Keratinocyte (primary cell): ENCODE data around the gene LSM10. TPM values are rescaled to one million over a fixed set of nuclear protein-coding genes. Genes with fewer than 3 reads are reported as not detected.

ENCODE experiments used
- DNase-seq: peaks from one replicate; pipeline ENCODE4 v3.0.0-alpha.2; 2011; ENCODE audit warnings: low read depth, missing footprints, low spot score
- FAIRE-seq: peaks from 2 replicates; lab custom pipeline; 2011; peaks lifted over from hg19 to GRCh38; lab: Jason Lieb, UNC
- H2AFZ ChIP-seq: 2 replicates; pipeline ENCODE4 v1.6.0; 2012; ENCODE audit warnings: low read length, control low read depth, inconsistent platforms; ENCODE audit not compliant: control insufficient read depth
- H3K27ac ChIP-seq: 2 replicates; pipeline ENCODE4 v1.5.1; 2011; ENCODE audit warnings: low read length; ENCODE audit not compliant: control insufficient read depth, insufficient read depth
- H3K27me3 ChIP-seq: 3 replicates; pipeline ENCODE4 v1.6.0; 2011; ENCODE audit warnings: low read length; ENCODE audit not compliant: control insufficient read depth, insufficient read depth; ENCODE audit errors: extremely low read depth
- H3K36me3 ChIP-seq, 2 experiments: 2 replicates in 1 of 2; 3 replicates in 1 of 2; pipeline ENCODE4 v1.5.1; 2011; ENCODE audit warnings: low read length in 2 of 2, mild to moderate bottlenecking in 1 of 2; ENCODE audit not compliant: control insufficient read depth in 2 of 2, insufficient read depth in 2 of 2; ENCODE audit errors: extremely low read depth in 1 of 2
- H3K4me1 ChIP-seq: 3 replicates; pipeline ENCODE4 v1.5.1; 2011; ENCODE audit warnings: low read length; ENCODE audit not compliant: control insufficient read depth, insufficient read depth; ENCODE audit errors: extremely low read depth
- H3K4me2 ChIP-seq: 3 replicates; pipeline ENCODE4 v1.6.0; 2011; ENCODE audit warnings: low read depth, low read length; ENCODE audit not compliant: control insufficient read depth, insufficient read depth; ENCODE audit errors: extremely low read depth
- H3K4me3 ChIP-seq, 3 experiments: fragments of 200-600 bp in 1 of 3; sonication (generic) in 1 of 3; 2 replicates in 2 of 3; 3 replicates in 1 of 3; pipeline ENCODE4 v1.5.1; 2011 to 2016; ENCODE audit warnings: low read length in 3 of 3, mild to moderate bottlenecking in 3 of 3, control low read depth in 2 of 3, inconsistent platforms in 1 of 3, low read depth in 1 of 3, mixed read lengths in 1 of 3, mixed run types in 1 of 3, moderate library complexity in 1 of 3; ENCODE audit not compliant: control insufficient read depth in 2 of 3, insufficient read depth in 2 of 3; ENCODE audit errors: extremely low read depth in 1 of 3
- H3K79me2 ChIP-seq: 2 replicates; pipeline ENCODE4 v1.6.0; 2012; ENCODE audit warnings: low read length; ENCODE audit not compliant: control insufficient read depth, insufficient read depth
- H3K9ac ChIP-seq: 3 replicates; pipeline ENCODE4 v1.6.0; 2011; ENCODE audit warnings: low read length; ENCODE audit not compliant: control insufficient read depth, insufficient read depth; ENCODE audit errors: extremely low read depth
- H3K9me1 ChIP-seq: 3 replicates; pipeline ENCODE4 v1.6.0; 2011; ENCODE audit warnings: low read length; ENCODE audit not compliant: control insufficient read depth, insufficient read depth; ENCODE audit errors: extremely low read depth
- H3K9me3 ChIP-seq: 2 replicates; pipeline ENCODE4 v1.5.1; 2012; ENCODE audit warnings: low read depth, low read length; ENCODE audit not compliant: control insufficient read depth
- H4K20me1 ChIP-seq: 3 replicates; pipeline ENCODE4 v1.6.0; 2011; ENCODE audit warnings: low read length; ENCODE audit not compliant: control insufficient read depth, insufficient read depth; ENCODE audit errors: extremely low read depth
- CTCF ChIP-seq, 3 experiments: IDR thresholded peaks in 1 of 3; conservative IDR thresholded peaks in 1 of 3; optimal IDR thresholded peaks in 1 of 3; 2 replicates in 2 of 3; 3 replicates in 1 of 3; pipeline versions ENCODE3 to v1.5.1; 2011; ENCODE audit warnings: low read length in 3 of 3, mild to moderate bottlenecking in 3 of 3, moderate library complexity in 2 of 3, control low read depth in 1 of 3, inconsistent platforms in 1 of 3; ENCODE audit not compliant: insufficient read depth in 2 of 3; ENCODE audit errors: extremely low read depth in 1 of 3
- EZH2 ChIP-seq: IDR thresholded peaks from one replicate; pipeline ENCODE4 v1.6.1; 2012; ENCODE audit warnings: inconsistent platforms, mild to moderate bottlenecking, low read length, moderate library complexity
- dilution Hi-C: fragments of 300-500 bp; cut with MboI; formaldehyde crosslinking; loops from one replicate; pipeline ENCODE4 v1.7.0; 2020; ENCODE audit warnings: low sequenced_read_pairs; ENCODE audit not compliant: extremely low pct_ligation_motif_present
- polyA plus RNA-seq, 5 experiments: library from polyadenylated mRNA; depleted of rRNA in 3 of 5; stranded (reverse) in 3 of 5; stranded (forward) in 1 of 5; unstranded in 1 of 5; fragments of >200 nt; gene quantifications; 1 replicate in 1 of 5; 2 replicates in 3 of 5; 3 replicates in 1 of 5; pipeline versions ENCODE4 v1.2.1 to v1.2.3, GENCODE V29; 2011 to 2012; ENCODE audit warnings: missing spikeins in 2 of 5, low read depth in 1 of 5, low replicate concordance in 1 of 5

Gene LSM10
- polyA plus RNA-seq, 1 donor (not counting 4 experiments of a cell fraction or from before 2014, with no cell fraction given): 45.3 TPM

DNA sequence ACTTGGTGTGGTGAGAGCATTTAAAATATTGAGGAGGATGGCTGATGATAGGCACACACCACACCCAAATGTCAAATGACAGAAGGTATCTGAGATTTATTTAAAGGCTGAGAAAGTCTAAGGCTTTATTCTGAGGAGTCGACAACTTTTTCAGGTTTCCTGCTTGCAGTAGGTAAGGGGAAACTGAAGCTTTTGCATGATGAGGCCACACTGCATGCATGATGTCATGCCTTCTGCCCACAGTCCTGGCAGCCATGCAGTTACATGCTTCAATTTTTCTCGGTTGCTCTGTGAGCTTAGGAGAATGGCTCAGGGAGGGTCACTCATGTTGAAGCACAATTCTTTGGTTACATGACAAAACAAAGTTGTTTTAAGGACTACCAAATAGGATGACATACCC, 45.6 kb upstream of the LSM10 start:
- dilution Hi-C loops: no loop called here
- TF ChIP-seq CTCF (optimal IDR thresholded peaks at IDR 0.05 in 1 of 3, IDR thresholded peaks at IDR 0.05 in 1 of 3, conservative IDR thresholded peaks at IDR 0.05 in 1 of 3; ENCODE audit: extremely low read depth in 1 of 3, insufficient read depth in 2 of 3, low read length in 3 of 3) (no peak), EZH2 (no peak)
- no peak for FAIRE-seq
- Histone ChIP-seq H3K4me1 (peaks cover under 1% of the 10 kb centered on the region), H3K9ac (no peak overlapping the region), H3K79me2 (no peaks in the 10 kb centered on the region), H3K36me3 (no peaks in the 10 kb centered on the region), H3K9me1 (no peaks in the 10 kb centered on the region), H3K4me2 (no peak overlapping the region), H3K9me3 (no peaks in the 10 kb centered on the region), H2AFZ (no peak overlapping the region), H4K20me1 (no peaks in the 10 kb centered on the region), H3K27me3 (no peaks in the 10 kb centered on the region), H3K27ac (no peak overlapping the region), H3K4me3 (no peak overlapping the region)
- DNase-seq: no peak

DNA sequence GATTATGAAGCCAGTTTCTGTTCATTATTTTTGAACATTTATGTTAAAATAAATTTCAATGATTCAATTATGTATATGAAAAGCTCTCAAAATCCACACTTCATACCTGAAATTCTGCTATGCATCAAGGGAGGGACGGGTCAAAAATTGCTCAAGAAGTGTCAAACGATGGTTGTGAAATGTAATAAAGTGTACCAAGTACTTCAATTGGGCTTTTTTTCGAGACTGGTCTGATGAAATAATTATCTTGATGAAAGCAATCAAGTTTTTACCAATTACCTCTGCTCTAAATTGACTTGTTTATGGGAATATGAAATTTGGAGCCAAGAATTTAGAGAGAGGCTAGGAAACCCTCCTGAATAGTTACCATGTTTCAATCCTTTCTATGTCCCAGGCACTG, 44.6 kb upstream of the LSM10 start:
- Histone ChIP-seq H3K4me1 (peaks cover 4% of the 10 kb centered on the region), H3K4me2 (no peak overlapping the region), H4K20me1 (no peaks in the 10 kb centered on the region), H3K4me3 (no peak overlapping the region), H3K27ac (no peak overlapping the region), H2AFZ (no peak overlapping the region), H3K36me3 (no peaks in the 10 kb centered on the region), H3K9ac (no peak overlapping the region), H3K9me3 (no peaks in the 10 kb centered on the region), H3K9me1 (no peaks in the 10 kb centered on the region), H3K79me2 (no peaks in the 10 kb centered on the region), H3K27me3 (no peaks in the 10 kb centered on the region)
- DNase-seq (no peak), FAIRE-seq (no peak)
- dilution Hi-C loops: no loop called here
- no peak for TF ChIP-seq EZH2
- no peak for TF ChIP-seq CTCF (optimal IDR thresholded peaks at IDR 0.05 in 1 of 3, IDR thresholded peaks at IDR 0.05 in 1 of 3, conservative IDR thresholded peaks at IDR 0.05 in 1 of 3; ENCODE audit: extremely low read depth in 1 of 3, insufficient read depth in 2 of 3, low read length in 3 of 3)
